GM18502 (cell line): ENCODE data around the gene EME1.
A peak's percentile ranks its signal among the peaks of the same experiment; 100 is the strongest.
"Not testable (repeated sequence)": the region's sequence is repeated elsewhere in the genome, so short reads cannot be mapped to it uniquely, and the experiment has no call there.

Experiments
- ATAC-seq: cut with Tn5 transposase; IDR thresholded peaks from one replicate; pipeline ENCODE4 v1.9.1; 2021; ENCODE audit warnings: mild to moderate bottlenecking; ENCODE audit not compliant: unreplicated experiment, poor library complexity

Gene EME1

DNA sequence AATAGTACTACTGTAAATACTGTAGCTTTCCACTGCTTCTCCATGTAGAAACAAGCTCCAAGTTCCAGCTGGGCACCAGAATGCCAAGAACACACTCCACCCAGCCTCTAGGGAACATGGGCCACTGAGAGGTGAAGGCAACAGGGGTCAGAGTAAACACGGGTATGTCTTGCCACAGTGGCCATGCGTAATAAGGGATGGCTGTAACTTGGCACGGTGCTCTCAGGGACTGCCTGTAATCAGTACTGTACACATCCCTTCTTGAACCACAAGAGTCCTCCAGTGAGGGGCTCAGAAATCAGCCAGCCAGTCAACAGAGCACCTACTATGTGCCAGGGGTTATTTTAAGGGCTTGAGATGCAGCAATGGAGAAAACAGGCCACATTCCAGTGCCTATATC, 13.5 kb downstream of the EME1 start:
- ATAC-seq = no peak

DNA sequence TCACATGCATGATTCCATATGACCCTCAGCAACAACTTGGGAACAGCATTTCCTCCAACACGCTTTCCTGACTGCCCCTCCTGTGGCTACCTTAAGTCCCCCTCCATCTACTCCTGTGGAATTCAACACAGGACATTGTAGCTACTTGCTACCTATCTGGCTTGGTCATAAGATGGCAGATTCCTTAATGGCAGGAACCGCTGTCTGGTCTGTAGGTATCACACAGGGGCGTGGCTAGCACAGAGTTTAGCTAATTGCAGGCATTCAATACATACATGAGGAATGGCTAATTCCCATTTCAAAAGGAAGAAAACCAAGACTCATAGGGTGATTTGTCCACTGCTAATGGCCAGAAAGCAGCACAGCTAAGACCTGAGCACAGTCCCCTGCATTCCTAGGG, 15.7 kb downstream of the EME1 start:
- no peak for ATAC-seq

DNA sequence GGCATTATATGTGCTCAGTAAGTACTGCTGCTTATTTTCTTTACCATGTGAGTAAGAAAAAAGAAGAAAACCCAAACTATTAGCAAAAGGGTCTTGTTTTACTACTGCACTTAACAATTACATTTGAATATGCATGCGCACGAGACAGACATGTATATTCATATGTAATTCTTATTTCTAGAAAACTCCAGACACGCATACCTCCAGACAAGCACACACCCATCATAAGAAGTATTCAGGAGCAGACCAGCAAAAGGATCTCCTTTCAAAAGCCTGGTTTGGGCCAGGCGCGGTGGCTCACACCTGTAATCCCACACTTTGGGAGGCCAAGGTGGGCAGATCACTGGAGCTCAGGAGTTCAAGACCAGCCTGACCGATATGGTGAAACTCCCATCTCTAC, 16.5 kb downstream of the EME1 start:
- no peak for ATAC-seq

DNA sequence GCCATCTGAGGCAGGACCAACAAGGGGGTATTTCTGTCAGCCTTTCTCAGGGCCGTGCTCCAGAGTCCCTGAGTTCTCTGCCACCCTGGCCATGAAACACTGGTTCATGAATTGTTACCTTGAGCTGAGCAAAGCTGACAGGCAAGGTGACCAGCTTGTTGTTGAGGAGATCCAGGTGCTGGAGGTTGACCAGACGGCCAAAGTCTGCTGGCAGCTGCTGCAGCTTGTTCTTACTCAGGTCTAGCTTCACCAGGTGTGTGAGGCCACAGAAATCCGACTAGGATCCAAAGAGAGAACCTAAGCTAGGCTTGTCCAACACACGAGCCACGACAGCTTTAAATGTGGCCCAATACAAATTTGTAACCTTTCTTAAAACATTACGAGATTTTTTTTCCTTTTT, 19.6 kb downstream of the EME1 start:
- ATAC-seq = no peak

DNA sequence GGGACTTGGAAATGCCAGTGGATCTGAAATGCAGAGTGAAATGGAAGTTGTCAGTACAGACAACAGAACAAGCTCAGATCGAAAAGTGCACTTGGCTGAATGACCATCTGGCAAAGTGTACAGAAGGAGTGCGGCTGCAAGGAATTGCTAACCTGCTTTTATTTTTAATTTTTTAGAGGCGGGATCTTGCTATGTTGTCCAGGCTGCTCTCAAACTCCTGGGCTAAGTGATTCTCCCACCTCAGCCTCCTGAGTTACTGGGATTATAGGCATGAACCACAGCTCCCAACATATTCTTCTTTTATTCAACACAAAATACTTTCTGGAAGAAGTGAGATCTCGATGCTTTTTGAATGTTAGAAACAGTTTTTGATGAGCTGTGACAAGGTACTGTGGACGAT, 20.7 kb downstream of the EME1 start:
- no peak for ATAC-seq

DNA sequence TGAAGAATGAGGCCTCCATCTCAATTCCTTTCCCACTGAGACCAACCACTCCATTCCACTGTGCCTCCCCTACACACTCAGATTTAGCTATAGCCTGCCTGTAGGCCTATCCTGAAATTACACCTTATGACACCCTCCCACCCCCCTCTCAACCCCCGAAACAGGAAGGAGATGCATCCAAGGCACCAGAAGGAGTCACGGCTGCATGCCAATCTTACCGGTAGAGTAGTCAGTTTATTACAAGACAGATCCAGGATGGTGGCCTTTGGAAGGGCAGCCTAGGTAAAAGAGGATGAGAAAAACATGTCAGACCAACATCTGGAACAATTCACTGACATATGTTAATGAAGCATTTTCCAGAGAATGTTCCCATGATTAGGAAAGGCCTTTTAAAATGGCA, 21.7 kb downstream of the EME1 start:
- ATAC-seq = no peak

DNA sequence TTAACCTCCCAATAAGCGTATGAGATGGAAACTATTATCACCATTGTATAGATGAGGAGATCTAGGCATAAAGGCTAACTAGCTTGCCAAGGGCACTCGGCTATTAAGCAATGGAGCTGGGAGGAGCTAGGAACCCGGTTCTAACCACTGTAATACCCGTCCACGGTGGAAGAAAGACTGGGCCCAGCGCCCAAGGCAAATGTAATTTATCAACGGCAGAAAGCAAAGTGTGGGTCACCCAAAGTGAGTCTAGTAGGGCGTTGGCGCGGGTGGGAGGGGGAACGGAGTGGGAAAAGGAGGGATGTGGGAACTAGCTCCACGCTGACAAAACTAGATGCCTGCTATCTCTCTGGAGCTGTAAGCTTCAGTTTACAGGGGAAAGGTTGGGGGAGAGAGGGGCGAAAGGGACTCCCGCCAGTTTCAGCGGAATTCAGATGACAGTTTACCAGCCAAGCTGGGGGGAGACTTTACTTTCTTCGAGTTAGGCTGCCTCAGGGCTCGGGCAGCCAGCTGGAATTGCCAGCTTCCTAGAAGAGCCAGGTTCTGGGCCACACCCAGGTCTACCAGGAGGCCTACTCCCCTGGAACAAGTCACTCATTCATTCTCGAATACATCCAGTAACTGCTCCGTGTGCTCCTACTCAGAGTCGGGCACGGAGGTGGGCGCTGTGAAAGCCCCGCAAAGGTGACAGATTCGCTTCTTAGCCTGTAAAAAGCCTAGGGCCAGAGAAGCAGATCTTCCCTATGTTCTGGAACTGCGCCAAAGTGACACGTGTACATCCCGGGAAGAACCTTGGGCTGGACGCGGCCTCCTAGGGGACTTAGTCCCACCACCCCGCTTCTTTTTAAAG, 23.5 kb downstream of the EME1 start:
- peak; percentile 19 for ATAC-seq

DNA sequence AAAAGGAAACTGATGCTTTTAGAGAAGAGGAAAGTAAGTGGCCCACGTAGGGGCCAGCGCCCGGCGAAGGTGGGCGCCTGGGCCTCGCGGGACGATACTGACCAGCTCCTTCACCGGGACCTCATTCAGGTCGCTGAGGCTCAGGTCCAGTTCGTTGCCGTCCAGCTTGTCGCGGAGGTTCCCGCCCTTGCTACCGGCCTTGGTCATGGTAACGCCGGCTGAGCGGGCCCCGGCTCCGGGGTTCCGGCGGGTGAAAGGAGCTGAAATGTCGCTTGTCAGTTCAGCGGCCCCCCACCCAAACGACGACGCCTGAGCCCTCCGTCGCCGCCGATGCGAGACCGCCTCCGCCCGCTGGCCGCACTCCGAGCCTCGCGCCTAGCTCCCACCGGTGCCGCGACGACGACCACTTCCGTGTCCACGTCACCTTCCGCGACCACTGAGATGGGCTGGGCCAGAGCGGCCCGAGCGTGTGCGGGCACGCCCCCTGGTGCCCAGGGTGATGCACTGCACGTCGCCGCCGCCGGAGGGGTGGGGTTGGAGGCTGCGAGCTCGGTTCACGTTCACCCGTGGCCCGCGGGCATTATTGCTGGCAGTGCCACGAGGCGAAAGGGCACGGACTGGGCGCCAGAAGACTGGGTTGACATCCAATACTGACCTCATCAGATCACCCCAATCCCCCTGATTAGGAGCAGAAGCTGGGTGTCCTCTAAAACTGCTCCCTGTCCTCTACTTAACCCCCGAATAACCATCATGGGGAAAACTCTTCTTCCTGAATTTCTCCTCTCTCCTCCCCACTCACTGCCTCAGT, 24.3 kb downstream of the EME1 start, which contains the start of gene LRRC59:
TSS of gene LRRC59 (minus strand) at position 413 of the 808 bp plus-strand sequence. CDS start at position 207, 206 bp downstream.
- peak; percentile 96 for ATAC-seq

DNA sequence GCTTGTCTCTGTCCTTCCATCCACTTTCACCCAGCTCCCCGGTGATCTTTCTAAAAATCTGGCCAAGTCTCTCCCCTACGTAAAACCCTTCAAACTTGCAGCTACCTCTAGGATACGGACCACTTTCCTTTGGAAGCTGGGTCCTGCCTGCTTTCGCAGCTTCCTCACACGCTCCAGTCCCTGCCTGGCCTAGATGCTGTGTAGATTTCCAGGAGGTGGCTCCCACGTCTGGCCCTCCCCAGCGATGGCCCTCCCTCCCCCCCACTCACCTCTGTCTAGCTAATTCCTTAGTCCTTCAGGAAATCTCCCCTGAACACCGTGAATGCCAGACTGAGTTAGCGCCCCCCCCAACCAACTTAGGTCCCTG, 24.9 kb downstream of the EME1 start:
- ATAC-seq = no peak

DNA sequence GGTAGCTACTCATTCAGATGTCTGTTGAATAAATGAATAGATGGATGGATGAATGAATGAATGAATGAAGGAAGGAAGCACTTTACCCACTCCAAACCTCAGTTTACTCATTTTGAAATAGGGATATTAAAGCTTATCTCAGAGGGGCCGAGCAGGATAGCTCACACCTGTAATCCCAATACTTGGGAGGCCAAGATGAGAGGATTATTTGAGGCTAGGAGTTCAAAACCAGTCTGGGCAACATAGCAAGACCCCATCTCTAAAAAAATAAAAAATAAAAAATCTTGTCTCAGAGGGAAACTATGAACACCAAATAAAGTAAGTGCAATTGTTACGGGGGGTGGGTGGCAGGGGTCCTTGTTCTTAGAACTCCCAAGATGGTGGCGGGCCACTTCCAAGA, 25.6 kb downstream of the EME1 start:
- not testable (repeated sequence) for ATAC-seq

DNA sequence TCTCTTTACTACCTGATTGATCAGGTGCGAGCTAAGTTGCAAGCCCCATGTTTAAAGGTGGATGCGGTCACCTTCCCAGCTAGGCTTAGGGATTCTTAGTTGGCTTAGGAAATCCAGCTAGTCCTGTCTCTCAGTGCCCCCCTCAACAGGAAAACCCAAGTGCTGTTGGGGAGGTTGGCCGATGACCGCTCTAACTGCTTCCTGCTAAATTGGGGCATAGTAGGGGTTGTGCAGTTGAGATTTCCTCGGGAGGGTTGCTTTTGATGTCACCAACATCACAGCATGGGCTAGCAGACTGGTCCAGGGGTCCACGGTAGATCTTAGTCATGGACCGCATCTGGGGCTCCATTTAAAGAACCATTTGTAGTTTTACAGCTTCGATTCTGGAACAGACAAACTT, 26.6 kb downstream of the EME1 start:
- not testable (repeated sequence) for ATAC-seq

DNA sequence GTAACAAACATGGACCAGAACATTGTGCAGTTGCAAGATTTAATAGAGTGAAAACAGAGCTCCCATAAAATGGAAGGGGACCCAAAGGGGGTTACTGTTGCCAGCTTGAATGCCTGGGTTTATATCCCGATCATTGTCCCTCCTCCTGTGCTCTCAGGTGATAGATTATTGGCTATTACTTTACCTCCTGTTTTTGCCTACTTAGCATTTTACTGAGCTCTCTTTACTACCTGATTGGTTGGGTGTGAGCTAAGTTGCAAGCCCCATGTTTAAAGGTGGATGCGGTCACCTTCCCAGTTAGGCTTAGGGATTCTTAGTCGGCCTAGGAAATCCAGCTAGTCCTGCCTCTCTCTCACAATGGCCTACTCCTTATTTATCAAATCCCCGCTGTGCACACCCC, 32.3 kb downstream of the EME1 start:
- not testable (repeated sequence) for ATAC-seq

DNA sequence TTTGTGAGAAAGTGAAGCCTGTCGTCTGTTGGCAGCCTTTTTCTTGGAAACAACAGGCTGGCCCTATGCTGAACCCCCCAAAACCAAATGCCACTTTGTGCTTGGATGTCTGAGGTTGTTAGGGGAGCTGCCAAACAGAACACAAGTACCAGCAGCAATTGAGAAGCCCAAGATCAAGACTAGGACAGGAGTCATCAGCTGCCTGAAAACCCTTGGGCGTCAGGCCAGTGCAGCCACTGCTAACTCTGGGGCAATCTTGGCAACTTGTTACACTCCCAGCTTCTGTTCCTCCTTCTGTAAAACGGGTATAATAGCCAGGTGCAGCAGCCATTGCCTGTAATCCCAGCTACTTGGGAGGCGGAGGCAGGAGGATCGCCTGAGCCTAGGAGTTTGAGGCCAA, 33.5 kb downstream of the EME1 start:
- no peak for ATAC-seq

DNA sequence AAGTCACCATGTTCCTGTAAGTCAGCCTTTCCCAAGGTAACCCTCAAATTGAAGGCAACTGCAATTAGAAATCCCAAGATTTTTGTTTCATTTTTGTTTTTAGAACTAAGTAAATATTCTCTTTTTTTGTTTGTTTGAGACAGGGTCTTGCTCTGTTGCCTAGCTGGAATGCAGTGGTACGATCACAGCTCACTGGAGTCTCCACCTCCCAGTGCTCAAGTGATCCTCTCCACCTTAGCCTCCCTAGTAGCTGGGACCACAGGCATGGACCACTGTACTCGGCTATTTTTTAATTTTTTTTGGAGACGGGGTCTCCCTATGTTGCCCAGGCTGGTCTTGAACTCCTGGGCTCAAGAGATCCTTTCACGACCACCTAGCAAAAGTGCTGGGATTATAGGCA, 34.9 kb downstream of the EME1 start:
- ATAC-seq = no peak

DNA sequence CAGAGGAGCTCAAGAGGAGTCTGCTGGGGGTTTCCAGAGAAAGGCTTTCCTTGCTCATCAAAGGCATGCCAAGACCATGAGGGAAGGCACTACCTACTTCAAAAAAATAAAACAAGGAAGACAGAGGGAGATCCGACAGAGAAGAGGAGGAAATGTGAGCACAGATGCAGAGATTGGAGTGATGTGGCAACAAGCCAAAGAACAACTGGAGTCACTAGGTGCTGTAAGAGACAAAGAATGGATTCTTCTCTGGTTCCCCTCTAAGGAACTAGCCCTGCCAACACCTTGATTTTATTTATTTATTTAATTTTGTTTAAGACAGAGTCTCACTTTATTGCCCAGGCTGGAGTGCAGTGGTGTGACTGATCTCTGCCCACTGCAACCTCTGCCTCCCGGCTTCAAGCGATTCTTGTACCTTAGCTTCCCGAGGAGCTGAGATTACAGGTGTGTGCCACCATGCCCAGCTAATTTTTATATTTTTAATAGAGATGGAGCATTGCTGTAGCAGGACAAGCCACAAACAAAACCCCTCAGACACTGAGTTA, 39.2 kb downstream of the EME1 start:
- ATAC-seq = no peak

DNA sequence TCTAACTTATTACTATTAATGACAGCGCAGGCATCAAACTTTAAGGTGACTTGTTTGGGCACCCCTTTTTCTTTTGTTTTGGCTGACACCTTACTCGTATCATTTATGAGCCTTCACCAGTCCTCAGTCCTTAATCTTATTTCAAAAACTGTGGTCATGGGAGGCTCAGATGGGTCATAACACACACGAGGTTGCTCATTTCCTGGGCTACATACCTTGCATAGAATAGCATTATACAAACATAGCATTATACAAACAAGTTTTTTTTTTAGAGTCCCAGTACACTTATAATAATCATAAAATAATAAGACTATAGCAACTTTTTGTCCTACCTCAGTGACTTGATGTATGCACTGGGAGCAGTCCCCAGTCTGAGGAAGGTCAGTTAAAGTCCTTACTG, 41.8 kb downstream of the EME1 start:
- ATAC-seq = no peak

DNA sequence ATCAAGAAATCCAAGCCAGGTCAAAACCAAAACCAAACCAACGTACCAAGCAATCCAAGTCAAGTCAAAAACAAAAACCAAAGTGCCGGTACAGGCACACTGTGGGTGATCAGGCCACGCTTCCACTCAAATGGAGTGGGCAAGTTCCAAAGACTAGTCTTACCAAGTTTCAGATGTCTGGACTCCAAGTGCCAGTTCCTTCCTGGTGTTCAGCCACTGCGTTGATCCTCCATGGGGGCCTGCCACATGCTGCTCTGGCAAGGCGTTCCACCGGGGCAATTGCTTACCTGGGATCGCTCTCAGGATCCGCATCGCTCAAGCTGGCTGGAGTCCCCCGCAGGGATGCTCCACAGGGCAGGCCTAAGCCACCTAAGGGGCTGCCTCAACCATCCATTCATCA, 46.5 kb downstream of the EME1 start:
- not testable (repeated sequence) for ATAC-seq

DNA sequence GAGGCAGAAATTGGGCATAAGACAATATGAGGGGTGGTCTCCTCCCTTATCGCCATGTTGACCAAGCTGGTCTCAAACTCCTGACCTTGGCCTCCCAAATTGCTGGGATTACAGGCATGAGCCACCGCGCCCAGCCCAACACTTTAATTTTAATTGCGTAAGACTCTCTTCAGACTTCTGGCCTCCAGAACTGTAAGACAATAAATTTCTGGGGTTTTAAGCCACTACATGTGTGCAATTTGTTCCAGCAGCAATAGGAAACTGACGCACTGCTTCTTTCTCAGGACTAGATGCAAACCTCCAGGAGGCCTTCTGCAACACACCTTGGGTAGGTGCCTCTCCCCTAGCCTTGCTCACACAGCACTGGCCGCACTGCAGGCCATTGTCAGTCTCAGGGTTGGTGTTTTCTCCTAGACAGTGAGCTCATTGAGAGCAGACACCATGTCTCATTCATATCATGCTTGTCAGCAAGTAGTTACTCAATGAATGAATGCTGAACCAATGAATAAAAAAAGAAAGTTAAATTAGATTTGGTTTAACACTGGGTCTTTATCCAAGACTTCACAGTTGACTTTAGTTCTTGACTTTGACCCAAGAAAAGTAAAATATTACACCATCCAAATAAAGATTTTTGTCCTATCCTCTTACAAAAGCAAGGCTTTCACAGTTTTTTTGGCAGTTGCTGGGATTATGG, 47.5 kb downstream of the EME1 start:
- no peak for ATAC-seq

DNA sequence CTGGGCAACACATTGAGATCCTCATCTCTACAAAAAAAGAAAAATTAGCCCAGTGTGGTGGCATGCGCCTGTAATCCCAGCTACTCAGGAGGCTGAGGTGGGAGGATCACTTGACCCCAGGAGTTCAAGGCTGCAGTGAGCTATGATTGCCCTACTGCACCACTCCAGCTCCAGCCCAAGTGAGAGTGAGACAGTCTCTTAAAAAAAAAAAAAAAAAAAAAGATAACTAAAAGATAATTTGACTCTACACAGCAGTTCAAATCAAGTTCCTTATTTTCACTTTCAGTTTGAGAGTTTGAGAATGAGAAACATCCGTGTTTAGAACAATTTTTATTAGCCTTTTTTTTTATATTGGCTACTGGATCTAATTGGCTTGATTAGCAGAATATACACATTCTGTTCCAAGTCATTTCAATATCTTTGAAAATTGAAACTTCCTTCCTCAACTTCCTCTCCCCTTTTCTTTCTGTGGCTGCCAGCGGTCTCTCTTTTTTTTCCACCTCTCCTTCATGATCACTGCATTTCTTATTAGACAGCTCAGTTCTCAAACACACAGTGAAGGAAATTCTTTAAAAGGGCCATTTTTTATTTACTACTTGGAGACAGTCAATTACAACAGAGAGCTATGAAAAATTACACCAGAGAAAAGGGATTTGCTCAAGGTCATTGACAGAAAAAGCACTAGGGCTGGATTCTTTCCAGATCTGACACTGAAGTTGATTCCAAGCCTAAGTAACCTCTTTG, 48.5 kb downstream of the EME1 start:
- no peak for ATAC-seq

DNA sequence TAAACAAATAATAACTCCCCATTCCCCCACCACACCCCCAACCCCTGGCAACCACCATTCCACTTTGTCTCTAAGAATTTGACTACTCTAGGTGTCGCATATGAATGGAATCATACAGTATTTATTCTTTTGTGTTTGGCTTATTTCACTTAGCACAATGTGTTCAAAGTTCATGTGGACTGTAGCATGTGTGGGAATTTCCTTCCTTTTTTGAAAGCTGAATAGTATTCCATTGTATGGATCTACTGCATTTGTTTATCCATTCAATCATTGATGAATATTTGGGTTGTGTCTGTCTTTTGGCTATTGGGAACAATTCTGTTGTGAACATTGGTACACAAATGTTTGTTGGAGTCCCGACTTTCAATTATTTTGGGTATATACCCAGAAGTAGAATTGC, 49.7 kb downstream of the EME1 start:
- no peak for ATAC-seq
